ENCODE measurements around the gene SLC29A1. TPM values are rescaled to one million over a fixed set of nuclear protein-coding genes. Genes with fewer than 3 reads are reported as not detected.

The SLC29A1 gene
- total and polyA plus RNA-seq, 2 of the 8 experiments (the other 6 are each of a cell fraction or from before 2014, with no cell fraction given), result 187 to 558 TPM

DNA sequence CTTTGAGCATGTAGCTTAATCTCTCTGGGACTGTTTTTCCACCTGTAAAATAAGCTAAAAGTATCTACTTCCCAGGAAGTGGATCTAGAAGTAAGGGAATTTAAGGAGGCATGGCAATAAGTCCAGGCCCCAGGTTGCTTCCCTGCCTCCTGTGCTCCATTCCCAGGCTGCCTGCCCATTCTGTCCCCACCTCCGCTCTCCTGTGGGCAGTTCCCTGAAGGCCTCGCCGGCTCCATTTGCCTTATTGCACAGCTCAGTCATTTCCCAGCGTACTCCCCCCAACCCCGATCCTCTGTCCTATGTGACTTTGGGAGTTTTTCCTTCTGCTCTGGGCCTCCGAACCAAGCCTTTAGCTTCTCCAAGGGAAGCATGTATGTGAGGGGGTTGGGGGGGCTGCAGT, 4.6 kb downstream of the SLC29A1 start (continued):
- no peak for TF ChIP-seq RFX5 (IDR thresholded peaks at IDR 0.05; ENCODE audit: borderline replicate concordance, low read depth, low read length)
- TF ChIP-seq TBP (IDR thresholded peaks at IDR 0.05; ENCODE audit: low read depth, low read length), result no peak
- no peak for TF ChIP-seq BCL11A (IDR thresholded peaks at IDR 0.05; ENCODE audit: low read depth in 2 of 2, low read length in 2 of 2)
- no peak for TF ChIP-seq KDM5A (IDR thresholded peaks at IDR 0.05; ENCODE audit: low read length)
- TF ChIP-seq JUN (IDR thresholded peaks at IDR 0.05; ENCODE audit: low read depth, low read length), result no peak
